ENCODE data around the gene CHD6.

CHD6 gene

DNA sequence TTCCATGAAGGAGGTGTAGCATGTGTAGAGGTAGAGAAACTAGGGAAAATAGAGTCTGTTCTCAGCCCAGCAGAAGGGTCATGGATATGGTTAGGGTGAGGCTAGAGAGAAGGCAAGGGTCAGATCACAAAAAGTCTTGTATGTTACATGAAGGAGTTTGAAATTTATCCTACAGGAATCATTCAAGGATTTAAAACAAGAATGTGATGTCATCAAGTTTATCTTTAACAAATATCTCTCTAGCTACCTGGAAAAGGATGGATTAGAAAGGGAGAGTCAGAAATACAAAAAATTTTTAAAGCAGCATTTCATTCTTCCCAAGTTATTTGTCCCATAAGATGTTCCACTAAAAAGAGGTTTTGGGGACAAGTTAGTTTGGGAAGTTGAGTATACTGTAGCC, 4.4 kb upstream of the CHD6 start:
- no peak for DNase-seq (ENCODE audit: low spot score)

DNA sequence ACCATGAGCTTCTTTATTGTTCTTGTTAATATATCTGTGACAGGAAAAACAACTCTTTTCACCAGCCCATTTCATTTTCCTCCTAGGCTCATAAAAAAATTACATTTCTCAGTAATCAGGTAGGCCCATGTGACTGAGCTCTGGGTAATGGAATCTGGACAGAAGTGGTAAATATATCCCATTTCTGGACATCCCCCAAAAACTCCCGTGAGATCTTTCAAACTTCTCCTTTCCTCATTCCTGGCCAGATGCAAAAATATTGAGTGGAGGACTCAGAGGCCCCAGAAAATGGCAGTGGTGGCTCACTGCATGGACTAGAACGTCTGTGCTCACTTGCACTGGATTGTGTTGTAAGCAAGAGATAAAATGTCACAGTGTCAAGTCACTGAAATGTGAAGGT, 3.8 kb upstream of the CHD6 start:
- no peak for DNase-seq (ENCODE audit: low spot score)

DNA sequence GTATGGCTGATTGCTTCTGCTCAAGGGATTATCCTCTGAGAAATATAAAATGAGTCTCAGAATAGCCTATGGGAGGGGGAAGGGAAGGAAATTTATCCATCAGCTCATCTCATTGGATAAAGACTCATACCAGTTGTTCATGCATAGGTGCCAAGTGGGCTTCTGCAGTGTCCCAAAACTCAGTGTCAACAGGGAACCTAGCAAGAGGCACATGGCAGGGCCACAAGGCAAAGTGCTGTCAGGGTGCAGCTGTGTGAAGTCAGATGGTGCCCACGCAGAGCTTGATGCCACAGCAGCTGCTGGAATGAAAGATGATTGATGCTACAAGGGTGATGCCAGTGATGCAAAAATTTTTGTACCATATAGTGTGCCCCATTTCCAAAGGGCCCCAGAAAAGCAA, 3.2 kb upstream of the CHD6 start:
- DNase-seq (ENCODE audit: low spot score) = no peak

DNA sequence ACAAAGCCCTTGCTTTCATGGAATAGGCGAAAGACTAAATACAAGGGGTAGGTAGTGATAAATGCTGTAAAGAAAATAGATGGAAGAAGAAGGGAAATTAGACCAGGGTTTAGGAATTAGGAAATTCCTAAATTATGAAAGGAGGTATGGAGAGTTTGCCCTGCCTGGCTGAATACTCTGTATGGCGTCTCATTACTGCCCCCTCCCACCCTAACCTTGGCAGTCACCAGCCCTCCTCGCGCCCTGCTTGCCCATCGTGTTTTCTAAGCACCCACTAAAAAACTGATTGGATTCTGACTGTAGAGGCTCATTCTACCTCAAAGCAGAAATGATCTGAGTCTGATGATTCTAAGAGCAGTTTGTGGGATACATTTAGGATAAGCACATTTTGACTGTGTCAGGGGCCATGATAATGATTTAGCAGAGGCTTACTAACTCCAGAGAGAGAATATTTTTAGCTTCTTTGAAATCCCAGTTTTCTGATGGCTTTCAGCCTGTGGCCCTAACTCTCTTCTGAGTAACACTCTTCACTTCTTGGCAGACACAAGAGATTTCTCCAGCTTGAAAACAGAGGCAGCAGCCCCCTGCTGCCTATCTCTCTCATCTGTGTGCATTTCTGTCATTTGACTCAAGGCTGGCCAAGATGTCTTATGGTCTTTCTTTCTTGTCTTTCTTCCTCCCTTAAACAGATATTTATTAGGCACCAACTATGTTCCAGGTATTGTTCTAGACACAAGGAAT, 1.4 kb upstream of the CHD6 start:
- DNase-seq (ENCODE audit: low spot score) = no peak

DNA sequence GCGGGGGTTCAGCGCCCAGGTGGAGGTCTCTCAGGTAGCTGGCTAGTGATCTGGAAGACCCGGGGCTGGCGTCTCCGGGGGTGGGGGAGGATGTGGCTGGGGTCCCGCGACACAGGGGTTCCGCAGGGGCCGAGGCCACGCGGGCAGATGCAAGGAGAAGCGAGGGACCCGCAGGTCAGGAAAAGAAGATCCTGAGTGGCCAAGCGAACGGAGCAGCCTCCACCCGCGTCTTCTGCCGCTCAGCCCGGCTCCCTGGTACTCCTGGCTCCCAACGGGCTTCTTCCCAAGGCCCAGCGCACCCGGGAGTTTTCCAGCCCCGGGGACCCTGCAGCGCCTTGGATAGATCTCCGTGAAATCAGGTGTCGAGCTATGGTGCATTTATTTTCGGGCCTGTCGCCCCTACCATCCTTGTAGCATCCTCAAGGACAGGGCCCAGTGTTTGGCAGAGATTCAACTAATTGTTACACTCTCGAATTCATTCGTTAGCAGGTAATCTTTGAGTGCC, 682 bp upstream of the CHD6 start:
- no peak for DNase-seq (ENCODE audit: low spot score)

DNA sequence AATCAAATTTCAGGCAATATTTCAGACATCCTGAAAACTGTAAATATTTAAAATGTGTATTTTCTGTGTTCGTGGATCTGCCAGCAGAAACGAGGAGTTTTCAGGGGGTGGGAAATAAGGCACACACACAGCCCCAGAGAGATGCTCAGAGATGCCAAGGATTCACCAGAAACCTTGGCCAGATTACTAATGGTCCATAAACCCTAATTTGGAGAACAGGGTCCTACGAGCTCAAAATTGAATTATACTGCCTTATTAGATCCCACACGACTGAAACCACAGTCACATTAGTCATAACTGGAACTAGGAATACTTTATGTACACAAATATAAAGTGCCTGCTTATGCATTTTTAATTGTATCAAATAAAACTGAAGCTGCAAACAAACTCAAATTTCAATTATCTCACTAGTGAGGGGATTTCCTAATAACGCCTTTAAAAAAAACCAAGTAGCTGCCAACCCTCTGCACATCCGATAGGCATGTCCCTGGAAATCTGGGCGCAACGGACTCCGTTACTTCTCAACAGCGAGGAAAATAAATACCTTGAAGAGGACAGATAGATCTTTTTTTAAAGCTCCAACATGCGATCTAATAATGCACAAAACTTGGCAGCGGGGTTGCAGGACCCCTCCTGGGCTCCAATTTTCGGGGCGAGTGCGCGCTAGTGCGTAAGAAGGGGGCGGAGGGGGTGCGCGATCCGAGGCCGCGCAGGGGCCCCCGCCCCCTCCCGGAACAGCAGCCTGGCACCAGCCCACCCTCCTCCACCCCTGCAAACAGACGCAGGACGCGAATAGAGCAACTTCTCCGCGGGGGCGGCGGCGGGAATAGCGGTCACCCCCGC, 897 bp downstream of the CHD6 start:
- peak; percentile 34 for DNase-seq (ENCODE audit: low spot score)

DNA sequence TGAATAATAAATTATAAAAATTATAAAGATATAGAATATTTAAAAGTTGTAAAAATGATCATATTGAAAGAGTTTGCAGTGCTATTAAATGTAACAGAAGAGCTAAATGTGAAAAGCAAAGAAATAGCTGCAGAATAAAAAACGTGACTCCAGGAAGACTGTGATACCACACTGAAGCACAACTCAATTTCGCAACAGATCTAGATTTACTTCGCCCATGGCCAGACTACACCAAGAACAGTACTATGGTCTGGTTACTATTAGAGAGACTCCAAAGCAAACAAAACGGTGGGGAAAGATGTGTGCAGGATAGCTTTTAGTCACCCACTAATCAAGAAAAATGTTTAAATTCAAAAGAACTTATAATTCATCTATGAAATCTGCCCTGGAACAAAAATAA, 1.9 kb downstream of the CHD6 start:
- no peak for DNase-seq (ENCODE audit: low spot score)

DNA sequence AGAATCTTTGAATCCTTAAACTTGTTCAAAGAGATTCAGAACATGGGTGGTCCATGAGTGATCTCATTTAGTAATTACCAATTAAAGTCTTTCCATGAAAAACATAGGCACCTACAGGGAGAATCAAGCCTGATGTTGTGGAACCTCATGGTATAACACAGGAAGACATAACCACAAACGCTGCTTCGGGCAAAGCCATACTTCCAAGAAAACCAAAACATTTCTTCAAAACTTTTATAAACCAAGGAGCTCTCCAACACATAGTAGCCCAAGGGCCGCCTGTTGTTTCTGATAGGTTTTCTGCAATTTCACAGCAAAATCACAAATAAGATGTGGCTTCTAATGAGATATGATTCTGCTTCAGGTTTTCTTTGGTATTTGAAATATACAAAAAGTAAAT, 2.5 kb downstream of the CHD6 start:
- DNase-seq (ENCODE audit: low spot score) = peak; percentile 14

DNA sequence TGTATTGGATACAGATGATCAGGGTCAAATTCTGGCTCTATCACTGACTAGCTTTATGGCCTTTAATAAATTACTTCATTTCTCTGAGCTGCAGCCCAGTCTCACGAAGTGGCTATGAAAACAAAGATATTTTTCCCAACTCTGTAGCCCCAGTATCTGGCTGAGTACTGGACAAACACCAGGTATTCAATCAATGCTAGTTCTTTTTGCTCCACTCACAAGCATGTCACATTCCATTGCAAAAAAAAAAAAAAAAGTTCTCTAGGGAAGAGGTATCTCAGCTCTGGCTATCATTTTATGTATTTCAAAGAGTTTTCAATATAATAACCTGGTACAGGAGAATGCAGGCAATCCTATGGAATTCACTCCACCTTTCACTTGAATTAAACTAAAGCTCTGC, 3.1 kb downstream of the CHD6 start:
- no peak for DNase-seq (ENCODE audit: low spot score)

DNA sequence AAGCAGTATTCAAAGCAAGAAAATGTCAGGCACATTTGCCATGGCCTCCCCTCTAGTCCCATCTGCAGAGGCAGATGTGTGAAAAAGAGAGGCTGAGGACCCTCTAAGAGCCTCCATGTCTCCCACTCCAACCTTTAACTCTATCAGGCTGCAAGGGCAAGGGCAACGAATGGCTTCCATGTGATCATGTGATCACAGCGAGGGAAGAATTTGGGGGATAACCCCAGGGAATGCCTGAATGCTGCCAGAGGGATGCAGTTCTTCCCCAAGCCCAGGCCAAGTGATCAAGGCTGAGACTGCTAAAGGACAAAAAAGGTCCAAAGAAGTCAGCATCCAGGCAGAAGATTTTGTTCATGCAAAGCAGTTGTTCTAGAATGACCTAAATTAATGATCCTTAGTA, 4.9 kb downstream of the CHD6 start:
- DNase-seq (ENCODE audit: low spot score) = no peak

DNA sequence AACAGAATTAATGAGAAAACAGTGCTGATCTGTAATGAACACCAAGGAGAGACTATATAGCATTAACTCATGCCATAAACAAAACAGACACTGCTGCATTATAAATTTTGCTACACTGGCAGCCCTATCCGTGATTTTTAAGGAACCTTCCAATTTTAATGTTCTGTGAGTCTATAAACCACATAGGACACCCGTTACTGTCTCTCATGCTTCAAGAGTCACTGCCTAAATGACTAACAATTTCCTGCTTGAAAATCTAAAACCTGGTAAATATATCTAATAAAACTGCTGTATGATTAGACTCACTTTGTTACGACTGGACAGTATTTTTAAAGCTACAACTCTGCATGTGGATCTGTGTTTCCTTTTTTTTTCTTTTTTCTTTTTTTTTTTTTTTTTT, 8.7 kb downstream of the CHD6 start:
- DNase-seq (ENCODE audit: low spot score) = no peak

DNA sequence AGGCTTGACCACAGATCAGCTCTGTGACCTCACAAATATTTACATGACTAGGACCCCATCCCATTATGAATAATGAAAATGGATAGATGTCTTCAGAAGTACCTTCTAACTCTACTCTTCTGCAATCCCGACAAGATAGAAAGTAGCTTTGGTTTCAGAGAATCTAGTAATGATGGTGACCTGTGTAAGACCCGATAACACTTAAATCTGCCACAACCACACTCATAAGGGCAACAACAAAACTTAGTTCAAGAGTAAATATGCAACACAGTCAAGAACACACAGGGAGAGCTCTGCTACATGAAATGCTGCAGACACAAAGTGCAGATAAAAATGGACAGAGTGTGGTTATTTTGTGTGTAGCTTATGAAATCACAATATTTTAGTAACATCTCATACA, 9.6 kb downstream of the CHD6 start:
- no peak for DNase-seq (ENCODE audit: low spot score)

DNA sequence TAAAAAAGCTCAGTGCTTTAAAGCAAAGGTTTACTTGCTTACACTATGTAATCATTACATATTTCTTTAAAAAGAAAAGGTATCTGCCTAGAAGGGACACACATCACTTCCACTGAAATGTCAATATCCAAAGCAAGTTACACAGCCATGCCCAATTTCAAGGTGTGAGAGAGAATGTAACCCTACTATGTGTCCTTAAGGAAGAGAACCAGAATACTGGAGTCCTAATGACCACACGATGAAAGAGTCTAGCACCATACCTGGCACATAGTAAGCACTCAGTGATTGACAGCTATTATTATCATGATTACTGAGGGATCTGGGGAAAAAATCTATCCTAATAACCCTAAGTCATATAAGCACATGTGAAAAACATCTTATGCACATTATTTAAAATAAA, 10.4 kb downstream of the CHD6 start:
- no peak for DNase-seq (ENCODE audit: low spot score)

DNA sequence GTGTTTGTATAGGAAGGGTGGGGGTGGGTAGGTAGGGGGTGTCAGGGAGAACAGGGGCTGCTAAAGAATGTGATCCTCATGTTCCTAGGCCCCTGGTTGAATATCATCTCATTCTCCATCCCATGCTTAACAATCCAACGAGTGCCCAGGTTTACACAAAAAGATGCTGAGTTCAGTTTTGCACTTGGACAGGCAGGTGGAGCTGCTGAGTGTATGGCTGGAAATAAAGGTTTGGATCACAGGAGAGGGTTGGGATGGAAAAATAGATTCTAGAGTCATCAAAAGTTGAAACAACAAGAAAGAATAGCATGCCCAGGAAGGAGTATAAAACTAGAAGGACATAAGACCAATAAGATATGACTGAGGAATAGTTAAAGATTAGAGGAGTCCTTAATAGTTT, 14.2 kb downstream of the CHD6 start:
- no peak for DNase-seq (ENCODE audit: low spot score)

DNA sequence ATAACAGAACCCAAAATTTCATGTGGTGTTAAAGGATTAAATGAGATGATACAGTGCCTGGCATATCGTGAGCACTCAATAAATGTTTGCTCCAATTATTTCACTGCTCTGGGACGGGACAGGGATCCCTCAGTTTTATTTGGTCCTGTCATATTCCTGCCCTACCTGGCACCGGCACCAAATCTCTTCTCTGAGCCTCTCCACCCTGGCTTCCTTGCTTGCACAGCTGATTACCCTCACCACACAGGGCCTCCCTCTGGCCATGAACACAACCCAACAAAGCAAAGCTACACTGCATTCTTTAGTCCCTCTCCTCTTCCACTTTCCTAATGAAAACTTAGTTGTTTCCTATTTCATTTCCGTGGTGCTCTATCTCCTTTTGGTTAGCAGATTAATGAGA, 16.4 kb downstream of the CHD6 start:
- DNase-seq (ENCODE audit: low spot score) = no peak

DNA sequence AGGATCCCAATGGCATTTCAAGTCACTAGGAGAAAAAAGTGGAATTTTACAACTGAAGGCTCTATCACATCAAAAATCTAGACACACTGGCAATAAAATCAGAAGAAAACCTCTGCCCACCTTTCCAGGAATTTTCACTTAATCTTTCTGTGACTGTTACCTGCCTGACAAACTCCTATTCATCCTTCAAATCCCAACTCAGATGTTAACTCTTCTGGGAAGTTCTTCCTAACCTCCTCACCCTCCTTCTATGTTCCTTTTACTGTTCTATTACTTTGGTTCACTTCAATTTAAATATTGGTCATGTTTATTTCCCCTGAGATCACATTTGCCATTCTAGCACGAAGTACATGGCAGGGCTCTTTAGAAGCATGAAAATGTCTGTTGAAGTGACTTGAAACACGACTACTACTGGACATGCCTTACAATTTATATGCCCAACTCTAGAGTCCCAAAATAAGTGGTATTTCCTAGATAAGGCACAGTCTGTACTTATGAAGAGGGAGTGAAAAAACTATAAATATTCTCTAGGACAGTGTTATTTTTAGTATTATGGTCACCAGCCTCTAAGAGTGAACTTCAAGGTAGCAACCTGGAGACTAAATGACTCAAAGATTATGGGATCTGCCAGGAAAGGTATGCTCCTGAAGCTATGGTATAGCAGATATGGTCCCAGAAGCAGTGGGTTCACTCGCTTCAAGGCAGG, 17.1 kb downstream of the CHD6 start:
- no peak for DNase-seq (ENCODE audit: low spot score)

DNA sequence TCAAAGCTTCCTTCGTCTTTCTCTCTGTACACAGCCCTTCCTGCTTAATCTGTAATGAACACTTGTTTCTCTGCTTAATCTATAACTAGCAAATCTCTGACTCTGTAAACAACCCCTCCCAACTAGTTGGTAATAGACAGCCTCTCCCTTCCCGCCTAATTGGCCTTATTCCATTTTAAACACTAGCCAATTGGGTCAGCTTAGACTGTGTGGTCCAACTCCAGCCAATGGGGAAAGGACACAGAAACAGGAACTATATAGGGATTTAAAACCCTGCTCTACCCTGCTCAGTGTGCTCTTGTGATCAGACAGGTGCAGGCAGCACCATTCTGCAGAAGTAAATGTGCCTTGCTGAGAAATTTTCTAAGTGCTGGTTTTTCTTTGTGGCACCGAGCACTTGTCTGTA, 18.5 kb downstream of the CHD6 start:
- no peak for DNase-seq (ENCODE audit: low spot score)

DNA sequence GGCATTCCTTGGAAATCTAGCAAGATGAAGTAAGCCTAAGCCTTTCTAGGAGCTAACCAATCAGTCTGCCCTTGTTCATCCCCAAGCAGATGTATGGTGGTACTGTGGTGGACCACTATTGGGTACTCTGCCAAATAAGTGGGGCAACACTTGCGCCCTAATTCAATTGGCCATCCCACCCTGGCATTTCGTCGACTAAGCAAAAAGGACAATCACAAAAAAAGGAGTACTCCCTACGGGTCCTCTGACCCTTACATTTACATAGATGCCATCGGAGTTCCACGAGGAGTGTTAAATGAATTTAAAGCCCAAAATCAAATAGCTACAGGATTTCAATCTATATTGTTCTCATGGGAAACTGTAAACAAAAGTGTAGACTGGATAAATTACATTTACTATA, 19.5 kb downstream of the CHD6 start:
- DNase-seq (ENCODE audit: low spot score) = no peak

DNA sequence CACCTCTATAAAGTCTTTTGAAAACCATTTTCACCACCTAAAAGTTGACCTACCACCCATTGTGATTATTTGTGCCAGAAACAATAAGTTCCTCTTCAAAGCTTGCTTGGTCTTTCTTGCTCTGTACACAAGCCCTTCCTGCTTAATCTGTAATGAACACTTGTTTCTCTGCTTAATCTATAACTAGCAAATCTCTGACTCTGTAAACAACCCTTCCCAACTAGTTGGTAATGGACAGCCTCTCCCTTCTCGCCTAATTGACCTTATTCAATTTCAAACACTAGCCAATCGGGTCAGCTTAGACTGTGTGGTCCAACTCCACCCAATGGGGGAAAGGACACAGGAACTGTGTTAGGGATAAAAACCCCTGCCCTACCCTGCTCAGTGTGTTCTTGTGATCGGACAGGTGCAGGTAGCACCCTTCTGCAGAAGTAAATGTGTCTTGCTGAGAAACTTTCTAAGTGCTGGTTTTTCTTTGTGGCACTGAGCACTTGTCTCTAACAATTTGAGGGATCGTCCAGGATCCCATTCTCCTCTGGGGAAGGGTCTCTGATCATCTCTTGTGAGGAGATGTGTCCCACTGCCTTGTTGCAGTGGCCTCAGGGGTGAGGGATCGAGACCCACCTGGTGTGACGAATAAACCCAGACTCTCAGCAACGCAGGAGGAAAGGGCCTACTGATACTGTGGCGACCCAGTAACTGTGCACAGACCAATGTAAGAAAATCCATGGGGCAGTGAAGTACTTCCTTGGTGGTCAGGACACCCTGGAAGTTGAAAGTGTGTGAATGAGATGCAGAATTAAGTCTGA, 23.5 kb downstream of the CHD6 start:
- no peak for DNase-seq (ENCODE audit: low spot score)

DNA sequence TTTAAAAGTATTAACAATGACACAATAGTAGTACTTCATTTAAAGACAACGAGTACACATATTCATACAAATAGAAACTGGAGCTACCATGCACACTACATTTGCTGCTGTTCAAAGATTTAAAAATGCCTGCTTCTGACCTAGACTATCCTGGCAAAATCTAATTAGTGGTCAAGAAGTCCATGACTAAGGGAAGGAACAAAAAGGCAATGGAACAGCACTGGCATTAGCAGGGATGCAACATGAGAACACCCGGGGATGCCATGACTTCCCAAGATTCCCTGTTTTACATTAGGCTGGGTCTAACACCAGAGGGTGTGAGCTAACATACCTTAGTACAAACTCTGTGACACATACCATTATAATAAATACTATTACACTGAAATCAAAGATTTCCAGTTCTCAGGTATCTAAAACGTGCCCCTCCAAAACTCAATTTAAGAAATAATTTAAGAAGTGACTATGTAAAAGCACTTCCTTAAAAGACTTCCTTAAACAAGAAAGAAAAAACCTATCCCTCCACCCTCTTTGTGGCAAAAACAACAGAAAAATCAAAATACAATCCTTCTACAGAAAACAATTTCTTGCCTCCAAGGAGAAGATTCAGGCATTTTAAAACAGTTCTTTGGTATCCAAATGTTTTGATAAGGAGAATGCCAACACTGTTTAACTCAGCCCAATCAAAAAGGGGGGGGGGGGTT, 25.5 kb downstream of the CHD6 start:
- DNase-seq (ENCODE audit: low spot score) = no peak

DNA sequence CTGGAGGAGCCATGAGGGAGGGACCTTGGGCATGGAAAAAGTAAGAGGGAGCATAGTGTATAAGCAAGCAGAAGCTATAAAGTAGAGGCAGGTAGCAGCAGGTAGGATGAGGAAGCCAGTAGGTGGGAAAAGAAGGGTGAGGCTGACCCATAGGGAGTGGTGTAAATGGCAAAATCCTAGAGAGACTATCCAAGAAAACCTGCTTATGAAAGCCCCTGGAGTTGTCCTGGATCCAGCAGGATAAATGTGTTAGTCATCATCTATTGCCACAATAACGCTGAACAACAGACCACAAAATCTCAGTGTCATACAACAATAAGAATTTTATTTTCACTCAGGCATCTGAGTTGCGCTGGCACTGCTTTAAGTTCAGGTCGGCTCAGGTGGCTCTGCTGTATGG, 30.2 kb downstream of the CHD6 start:
- no peak for DNase-seq (ENCODE audit: low spot score)

Measured in CD4-positive, alpha-beta T cell treated with Interleukin-2 at 100 ng/mL for 4 hours (primary cell).